T47D (cell line): ENCODE results near the gene NMBR.
"Not testable (repeated sequence)": the region's sequence is repeated elsewhere in the genome, so short reads cannot be mapped to it uniquely, and the experiment has no call there.

Experiments
- DNase-seq, 2 experiments: peaks; one replicate each; pipeline versions ENCODE4 v3.0.0 to v3.0.0-alpha.2; 2011 to 2012; ENCODE audit warnings: low read depth in 1 of 2, low spot score in 1 of 2
- JUND ChIP-seq: IDR thresholded peaks from 2 replicates; pipeline ENCODE4 v1.6.1; 2012; ENCODE audit warnings: low read depth
- in situ Hi-C: cut with HindIII; loops from 2 replicates; pipeline ENCODE4 v1.10.0; 2016; ENCODE audit warnings: low sequenced_read_pairs, low pct_unique_long_range_greater_than_20kb

NMBR gene

GRCh38 chr6:142173980-142174379 lies 27.1 kb upstream of the NMBR start:
- no peak for DNase-seq
- in situ Hi-C loops = no loop called here
- no peak for TF ChIP-seq JUND

DNA sequence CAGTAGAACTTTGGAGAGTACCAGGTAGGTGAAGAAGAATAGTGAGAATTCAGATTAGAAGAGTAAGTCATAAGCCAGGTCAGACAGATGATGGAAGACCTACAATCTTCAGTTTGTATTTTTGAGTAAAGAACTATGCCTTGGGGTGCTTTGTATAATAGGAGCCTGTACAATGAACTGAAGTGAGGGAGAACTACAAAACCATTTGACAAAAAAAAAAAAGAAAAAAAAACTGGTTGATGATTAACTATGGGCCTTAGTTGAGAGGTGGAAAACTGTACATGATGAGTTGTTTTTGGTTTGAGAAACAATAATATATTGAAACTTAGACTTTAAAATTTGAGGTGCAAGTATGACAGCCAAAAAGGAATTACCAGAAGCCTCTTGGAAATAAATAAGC lies 25.8 kb upstream of the NMBR start:
- in situ Hi-C loops = no loop called here
- DNase-seq = no peak
- TF ChIP-seq JUND = no peak

- in situ Hi-C loops = no loop called here
- DNase-seq = no peak
- no peak for TF ChIP-seq JUND
Observed at GRCh38 chr6:142171351-142171750, 24.4 kb upstream of the NMBR start.

DNA sequence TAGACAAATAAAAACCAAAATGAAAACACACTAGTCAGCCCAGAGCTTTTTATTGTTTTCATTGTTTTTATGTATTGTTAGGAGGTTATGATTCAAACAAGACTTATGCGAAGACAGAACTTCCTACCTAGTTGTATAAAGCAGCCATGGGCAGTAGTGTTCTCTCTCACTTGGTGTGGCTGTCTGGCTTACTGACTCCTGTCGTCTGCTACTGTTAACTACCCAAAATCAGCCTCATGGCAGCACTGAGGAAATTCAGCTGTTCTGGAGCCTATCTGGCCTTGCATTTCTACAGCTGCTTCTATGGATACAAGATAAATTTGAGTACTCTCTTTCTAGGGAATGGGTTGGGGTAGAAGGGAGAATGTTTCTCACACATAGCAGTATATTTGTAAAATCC lies 20.6 kb upstream of the NMBR start:
- in situ Hi-C loops = no loop called here
- no peak for DNase-seq
- no peak for TF ChIP-seq JUND

DNA sequence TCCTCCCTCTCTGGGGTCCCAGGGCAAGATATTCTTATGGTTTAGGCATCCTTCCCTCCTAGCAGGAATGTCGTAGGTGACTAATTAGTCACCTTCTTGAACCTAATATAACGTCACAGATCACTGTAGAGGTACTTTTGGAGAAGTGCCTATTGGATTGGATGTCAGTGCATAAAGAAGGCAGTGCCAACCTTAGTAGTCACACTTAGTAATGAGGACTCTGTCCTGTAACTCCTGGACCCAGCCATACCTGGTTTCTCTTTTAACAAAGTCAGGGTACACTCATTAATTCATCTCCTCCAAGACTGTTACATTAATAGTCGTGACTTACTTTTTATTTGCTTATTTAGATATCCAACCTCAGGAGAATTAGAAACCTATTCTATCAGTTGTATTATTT lies 20.1 kb upstream of the NMBR start:
- no peak for TF ChIP-seq JUND
- in situ Hi-C loops = no loop called here
- no peak for DNase-seq

DNA sequence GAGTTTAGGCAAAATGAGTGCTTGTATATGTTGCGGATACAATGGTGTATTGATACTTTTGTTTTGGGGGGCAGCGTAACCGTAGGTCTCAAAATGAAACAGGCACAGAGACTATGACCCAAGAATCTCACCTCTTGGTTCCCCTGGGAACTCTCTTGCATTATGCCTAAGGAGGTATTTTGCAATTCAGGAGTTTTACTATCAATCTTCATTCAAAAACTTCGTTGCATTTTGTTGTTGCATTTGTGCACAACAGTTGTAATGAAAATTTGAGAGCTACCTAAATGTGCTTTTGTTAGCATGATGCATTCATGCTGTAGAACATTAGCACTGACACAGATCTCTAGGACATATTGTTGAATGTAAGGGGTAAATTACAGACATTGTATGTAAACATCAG lies 18.3 kb upstream of the NMBR start:
- in situ Hi-C loops = no loop called here
- no peak for TF ChIP-seq JUND
- DNase-seq = no peak

DNA sequence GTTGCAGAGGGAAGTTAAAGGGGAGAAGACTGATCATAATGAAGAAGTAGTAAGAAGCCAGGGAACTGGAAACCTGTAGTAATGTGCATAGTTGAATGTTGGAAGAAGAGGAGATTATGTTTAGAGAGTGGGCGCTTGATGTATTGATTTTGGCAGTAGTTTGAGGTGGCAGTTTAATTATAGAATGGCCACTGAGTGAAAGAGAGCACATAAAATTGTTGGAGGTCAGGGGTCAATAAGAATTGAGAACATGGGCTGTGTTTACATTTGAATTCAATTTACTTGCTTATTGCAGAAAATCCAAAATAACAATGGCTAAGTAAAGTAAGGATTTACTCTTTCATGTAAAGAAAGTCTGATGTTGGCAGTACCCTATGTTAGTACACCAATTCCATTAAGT lies 15.9 kb upstream of the NMBR start:
- TF ChIP-seq JUND = no peak
- no peak for DNase-seq
- in situ Hi-C loops = no loop called here

- in situ Hi-C loops, DNase-seq: not testable (repeated sequence)
Observed at GRCh38 chr6:142156758-142157068, 9.8 kb upstream of the NMBR start.

- TF ChIP-seq JUND = no peak
- peak; percentile 4 to 20 for DNase-seq
- in situ Hi-C loops = no loop called here
Observed at GRCh38 chr6:142155895-142156757, 9.2 kb upstream of the NMBR start.

- DNase-seq = no peak
- in situ Hi-C loops = no loop called here
- TF ChIP-seq JUND = no peak
Observed at GRCh38 chr6:142155091-142155490, 8.2 kb upstream of the NMBR start.

GRCh38 chr6:142154336-142154735 lies 7.4 kb upstream of the NMBR start:
- no peak for DNase-seq
- no peak for TF ChIP-seq JUND
- in situ Hi-C loops = no loop called here

GRCh38 chr6:142153196-142153595 lies 6.3 kb upstream of the NMBR start:
- no peak for TF ChIP-seq JUND
- in situ Hi-C loops = no loop called here
- DNase-seq = no peak

DNA sequence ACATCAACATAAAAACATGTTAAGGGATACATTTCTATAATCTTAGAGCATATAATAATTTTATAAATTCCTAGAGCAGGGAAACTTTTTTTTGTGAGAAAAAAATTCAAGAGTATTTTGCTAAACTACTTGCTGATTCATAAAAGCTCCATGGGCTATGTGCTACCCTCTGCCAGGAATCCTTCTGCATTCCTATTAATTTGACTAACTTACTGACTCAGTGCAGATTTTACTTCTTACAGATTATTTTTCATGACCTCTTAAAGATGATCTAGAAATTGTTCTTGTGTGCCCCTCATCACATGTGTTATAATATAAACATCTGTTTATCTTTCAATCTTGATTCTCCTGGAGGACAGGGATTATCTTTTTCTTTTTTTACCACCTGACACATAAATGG lies 5.8 kb upstream of the NMBR start:
- no peak for TF ChIP-seq JUND
- in situ Hi-C loops = no loop called here

GRCh38 chr6:142141531-142141930 lies 5.4 kb downstream of the NMBR start:
- DNase-seq, in situ Hi-C loops: not testable (repeated sequence)

More for the DNA sequence above, 5.8 kb upstream of the NMBR start:
- no peak for DNase-seq
